HCT116 (cell line): ENCODE measurements around the gene EHF. TPM values are rescaled to one million over a fixed set of nuclear protein-coding genes. Genes with fewer than 3 reads are reported as not detected.

Experiments used
- ATAC-seq: fragments of 200-7000 bp; cut with Tn5 transposase; 2 replicates; pipeline ENCODE4 v1.9.1; 2020; ENCODE audit warnings: mild to moderate bottlenecking, moderate library complexity
- BruUV-seq: library from RNA; stranded (reverse); fragments of 400-500 nt; replicated peaks from 2 replicates; lab custom pipeline; 2021; lab: Mats Ljungman, UMichigan
- CTCF ChIA-PET: fragments of 300-600 bp; sonication (Branson Sonifier 250); formaldehyde crosslinking; loops from one replicate; lab custom pipeline; 2021; ENCODE audit warnings: antibody characterized with exemption; lab: Charles Lee
- POLR2A ChIA-PET: fragments of 300-600, 350-600 bp; sonication (Branson Sonifier 250); formaldehyde crosslinking; loops from one replicate; lab custom pipeline; 2021; ENCODE audit warnings: antibody characterized with exemption; lab: Charles Lee
- RAD21 ChIA-PET, 2 experiments: fragments of 300-600 bp; sonication (Branson Sonifier 250); formaldehyde crosslinking; loops; one replicate each; lab custom pipeline; 2023; ENCODE audit warnings: low total read pairs in 2 of 2; ENCODE audit not compliant: uncharacterized antibody in 2 of 2, unreplicated experiment in 2 of 2, low non-redundant PET in 1 of 2; lab: Charles Lee
- DNase-seq: peaks from one replicate; pipeline ENCODE4 v3.0.0-alpha.2; 2010; ENCODE audit warnings: low read depth, low spot score
- H2AFZ ChIP-seq: fragments of 200-600 bp; shearing (Covaris generic), sonication (generic); 2 replicates; pipeline ENCODE4 v1.6.1; 2017; ENCODE audit warnings: low read depth, mixed run types, mixed read lengths, antibody characterized with exemption, low read length; ENCODE audit not compliant: poor library complexity, severe bottlenecking
- H3K27ac ChIP-seq: 2 replicates; pipeline ENCODE4 v1.5.1; 2012; ENCODE audit warnings: low read depth, low read length
- H3K27me3 ChIP-seq: fragments of 200-600 bp; sonication (generic); 2 replicates; pipeline ENCODE4 v1.6.1; 2016; ENCODE audit warnings: mixed run types, low read length, mixed read lengths; ENCODE audit not compliant: insufficient read depth
- H3K36me3 ChIP-seq, 2 experiments: fragments of 200-500 bp in 1 of 2; fragments of 200-600 bp in 1 of 2; sonication (Bioruptor generic) in 1 of 2; sonication (generic) in 1 of 2; 2 replicates each; pipeline versions ENCODE4 v1.5.1 to v1.6.1; 2014 to 2016; ENCODE audit warnings: low read length in 2 of 2, inconsistent platforms in 1 of 2, mixed read lengths in 1 of 2, mixed run types in 1 of 2; ENCODE audit not compliant: insufficient read depth in 2 of 2, control insufficient read depth in 1 of 2
- H3K4me1 ChIP-seq, 2 experiments: fragments of 200-600 bp in 1 of 2; sonication (generic) in 1 of 2; 2 replicates each; pipeline versions ENCODE4 v1.5.1 to v1.6.1; 2012 to 2017; ENCODE audit warnings: low read length in 2 of 2, inconsistent platforms in 1 of 2, mild to moderate bottlenecking in 1 of 2, mixed read lengths in 1 of 2, mixed run types in 1 of 2, moderate library complexity in 1 of 2; ENCODE audit not compliant: insufficient read depth in 2 of 2, control insufficient read depth in 1 of 2
- H3K4me2 ChIP-seq: fragments of 200-600 bp; sonication (generic); 2 replicates; pipeline ENCODE4 v1.6.1; 2017; ENCODE audit warnings: mixed run types, low read length, mixed read lengths
- H3K4me3 ChIP-seq, 2 experiments: fragments of 200-600 bp in 1 of 2; sonication (generic) in 1 of 2; replicated peaks in 1 of 2; 2 replicates each; pipeline ENCODE4 v1.5.1; 2011 to 2016; ENCODE audit warnings: low read length in 2 of 2, control low read depth in 1 of 2, low read depth in 1 of 2, mild to moderate bottlenecking in 1 of 2, mixed read lengths in 1 of 2, mixed run types in 1 of 2
- H3K79me2 ChIP-seq: fragments of 200-600 bp; sonication (generic); 2 replicates; pipeline ENCODE4 v1.6.1; 2017; ENCODE audit warnings: mild to moderate bottlenecking, mixed run types, low read length, moderate library complexity, mixed read lengths; ENCODE audit not compliant: insufficient read depth
- H3K9ac ChIP-seq: fragments of 200-600 bp; sonication (generic); 2 replicates; pipeline ENCODE4 v1.6.1; 2016; ENCODE audit warnings: low read length, mixed read lengths
- H3K9me2 ChIP-seq: fragments of 200-600 bp; sonication (generic), shearing (Covaris generic); 2 replicates; pipeline ENCODE4 v1.6.1; 2017; ENCODE audit warnings: mixed run types, mild to moderate bottlenecking, moderate library complexity; ENCODE audit not compliant: insufficient read depth
- H3K9me3 ChIP-seq, 2 experiments: fragments of 200-500 bp in 1 of 2; fragments of 200-600 bp in 1 of 2; sonication (Bioruptor generic) in 1 of 2; sonication (generic) in 1 of 2; 2 replicates each; pipeline ENCODE4 v1.6.1; 2014 to 2017; ENCODE audit warnings: low read length in 2 of 2, mixed read lengths in 2 of 2, inconsistent platforms in 1 of 2, low read depth in 1 of 2, mild to moderate bottlenecking in 1 of 2, mixed run types in 1 of 2, moderate library complexity in 1 of 2; ENCODE audit not compliant: control insufficient read depth in 1 of 2, insufficient read depth in 1 of 2
- H4K20me1 ChIP-seq: fragments of 200-600 bp; sonication (generic), shearing (Covaris generic); 2 replicates; pipeline ENCODE4 v1.6.1; 2017; ENCODE audit warnings: mixed run types, mild to moderate bottlenecking, moderate library complexity; ENCODE audit not compliant: insufficient read depth
- CBX3 ChIP-seq: IDR thresholded peaks from 2 replicates; pipeline ENCODE4 v1.6.1; 2012; ENCODE audit warnings: low read depth
- EGR1 ChIP-seq: IDR thresholded peaks from 2 replicates; pipeline ENCODE4 v1.6.1; 2012; ENCODE audit warnings: low read depth
- ELF1 ChIP-seq: IDR thresholded peaks from 2 replicates; pipeline ENCODE4 v1.6.1; 2012; ENCODE audit warnings: low read depth, borderline replicate concordance
- EZH2 ChIP-seq: fragments of 200-600 bp; sonication (generic); IDR thresholded peaks from 2 replicates; pipeline ENCODE4 v1.6.1; 2017; ENCODE audit warnings: antibody characterized with exemption, mixed run types
- JUND ChIP-seq: IDR thresholded peaks from 2 replicates; pipeline ENCODE4 v1.6.1; 2012
- POLR2AphosphoS5 ChIP-seq: IDR thresholded peaks from 2 replicates; pipeline ENCODE4 v1.6.1; 2011; ENCODE audit warnings: mild to moderate bottlenecking, low read depth, low read length, moderate library complexity
- RAD21 ChIP-seq: IDR thresholded peaks from 2 replicates; pipeline ENCODE4 v1.6.1; 2012; ENCODE audit warnings: low read depth, mild to moderate bottlenecking
- SIN3A ChIP-seq: IDR thresholded peaks from 2 replicates; pipeline ENCODE4 v1.6.1; 2012; ENCODE audit warnings: low read depth
- SP1 ChIP-seq: IDR thresholded peaks from 2 replicates; pipeline ENCODE4 v1.6.1; 2012; ENCODE audit warnings: low read depth
- SRF ChIP-seq: IDR thresholded peaks from 2 replicates; pipeline ENCODE4 v1.6.1; 2012; ENCODE audit warnings: low read depth
- TCF7L2 ChIP-seq: IDR thresholded peaks from 2 replicates; pipeline ENCODE4 v1.7.0; 2011; ENCODE audit warnings: borderline replicate concordance, inconsistent platforms; ENCODE audit not compliant: insufficient read depth, insufficient read length; ENCODE audit errors: extremely low read depth
- YY1 ChIP-seq: IDR thresholded peaks from 2 replicates; pipeline ENCODE4 v1.6.1; 2011; ENCODE audit warnings: low read length, low read depth, moderate library complexity, mild to moderate bottlenecking; ENCODE audit not compliant: insufficient replicate concordance; ENCODE audit errors: extremely low read depth
- ZFX ChIP-seq: fragments of 450-650 bp; IDR thresholded peaks from 2 replicates; pipeline ENCODE4 v1.6.1; 2017
- intact Hi-C: fragments of 100-400 bp; cut with micrococcal nuclease; formaldehyde crosslinking; loops from 2 replicates; pipeline ENCODE4 v1.10.0; 2022
- total RNA-seq: library from RNA; stranded (reverse); gene quantifications from one replicate; pipeline ENCODE4 v1.2.1, GENCODE V29; 2021; ENCODE audit not compliant: unreplicated experiment
- TF ChIP-seq, protein P1 (sequence below): IDR thresholded peaks from 2 replicates; pipeline ENCODE4 v1.6.1; 2012
- TF ChIP-seq, protein P2 (sequence below), 3 experiments: fragments of 200-600 bp in 1 of 3; sonication (generic) in 1 of 3; IDR thresholded peaks in 2 of 3; conservative IDR thresholded peaks in 1 of 3; 2 replicates each; pipeline ENCODE4 v1.5.1; 2012 to 2017; ENCODE audit warnings: low read depth in 2 of 3, low read length in 2 of 3, antibody characterized with exemption in 1 of 3, borderline replicate concordance in 1 of 3, control low read depth in 1 of 3, mild to moderate bottlenecking in 1 of 3, mixed read lengths in 1 of 3, mixed run types in 1 of 3, moderate library complexity in 1 of 3; ENCODE audit not compliant: insufficient read depth in 1 of 3

EHF gene
- total RNA-seq, 1 experiment from 2014 or later: 51.5 TPM

DNA sequence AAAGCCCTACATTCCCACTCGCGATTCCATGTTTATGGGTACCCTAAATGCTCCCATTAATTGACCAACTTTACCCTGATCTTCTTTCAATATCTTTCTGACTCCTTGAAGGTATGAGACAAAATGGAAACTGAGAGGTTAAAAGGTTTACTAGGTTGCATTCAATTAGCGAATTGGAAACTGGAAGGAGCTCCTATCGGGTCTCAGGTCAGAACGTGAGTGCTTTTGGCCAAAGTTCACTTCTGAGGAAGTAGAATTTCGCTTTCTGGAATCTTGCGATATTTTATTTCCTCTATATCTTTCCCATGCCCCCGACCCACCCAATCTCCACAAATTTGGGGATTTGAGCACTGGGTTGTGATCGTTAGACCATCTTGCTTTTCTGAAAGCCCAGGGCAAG lies 2.6 kb downstream of the EHF start:
- Histone ChIP-seq H3K9ac (peak overlapping the region; percentile 68), H2AFZ (peak overlapping the region; percentile 47), H3K9me3 (no peaks in the 10 kb centered on the region), H4K20me1 (no peaks in the 10 kb centered on the region), H3K9me2 (no peaks in the 10 kb centered on the region), H3K4me1 (peaks cover 4 to 83% of the 10 kb centered on the region in 2 experiments; a peak in 3 of 4 replicates), H3K27ac (peak overlapping the region; percentile 26; the same call in 1 of the 2 replicates), H3K27me3 (no peaks in the 10 kb centered on the region), H3K79me2 (peaks cover 41% of the 10 kb centered on the region), H3K4me2 (peak overlapping the region; percentile 68), H3K4me3 (peak overlapping the region in 1 of 2 experiments; percentile 57; a peak in 1 of 4 replicates), H3K36me3 (no peaks in the 10 kb centered on the region)
- TF ChIP-seq SIN3A: no peak
- TF ChIP-seq YY1: no peak
- no peak for TF ChIP-seq EZH2
- no peak for TF ChIP-seq POLR2AphosphoS5
- no peak for TF ChIP-seq ELF1
- no peak for TF ChIP-seq TCF7L2
- TF ChIP-seq JUND: no peak
- intact Hi-C loops: no loop called here
- BruUV-seq: no TSS peak
- CTCF ChIA-PET: no interaction called here
- no peak for ATAC-seq
- POLR2A ChIA-PET: interaction anchor here (1.0 to 1.3 kb wide), 3 partner anchors 11 to 217 kb away, joined by 3 to 4 read pairs (median 3); no protein-coding TSS in a partner anchor
- no peak for DNase-seq
- RAD21 ChIA-PET: no interaction called here

DNA sequence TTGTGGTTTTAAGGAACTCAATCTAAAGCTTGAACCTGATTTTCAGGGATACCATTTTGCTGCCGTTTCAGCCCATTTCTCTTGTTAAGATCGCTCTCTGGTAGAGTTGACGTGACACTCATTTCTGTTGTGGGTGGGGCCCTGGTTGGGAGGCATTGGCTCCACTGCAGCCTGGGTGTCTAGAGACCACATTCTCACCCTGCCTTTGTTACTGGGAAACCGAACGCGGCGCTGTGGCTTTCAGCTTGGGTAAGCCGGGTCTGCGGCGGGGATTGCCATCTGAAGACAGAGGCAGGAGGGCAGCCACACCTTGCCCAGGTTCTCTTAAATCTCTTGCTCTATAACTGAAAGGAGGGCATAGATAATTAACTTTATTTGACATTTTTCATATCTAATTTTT lies 3.2 kb downstream of the EHF start:
- Histone ChIP-seq H3K4me2 (peak overlapping the region; percentile 68), H3K27ac (peak overlapping the region; percentile 39), H3K27me3 (no peaks in the 10 kb centered on the region), H3K9me3 (no peaks in the 10 kb centered on the region), H3K9me2 (no peaks in the 10 kb centered on the region), H3K4me3 (peak overlapping the region; percentile 51 to 57), H3K9ac (peak overlapping the region; percentile 68), H3K79me2 (peaks cover 47% of the 10 kb centered on the region), H3K36me3 (no peaks in the 10 kb centered on the region), H2AFZ (peak overlapping the region; percentile 47), H4K20me1 (no peaks in the 10 kb centered on the region), H3K4me1 (peaks cover 4 to 89% of the 10 kb centered on the region in 2 experiments; a peak in 3 of 4 replicates)
- POLR2A ChIA-PET: interaction anchor here (1.0 to 1.7 kb wide), 5 partner anchors 10 to 216 kb away, joined by 3 to 6 read pairs (median 4); no protein-coding TSS in a partner anchor
- no TSS peak for BruUV-seq
- RAD21 ChIA-PET: no interaction called here
- peak; percentile 81 for ATAC-seq
- intact Hi-C loops: no loop called here
- CTCF ChIA-PET: interaction anchor here (1.2 kb wide), 1 partner anchor 22 kb away, joined by 3 read pairs; no protein-coding TSS in a partner anchor
- TF ChIP-seq SRF (no peak), RAD21 (peak; percentile 20; the same call in 1 of the 2 replicates), CBX3 (peak; percentile 54), EGR1 (no peak), SP1 (0 out of 2 replicates have a peak, but pooled peaks have one; percentile 21), POLR2AphosphoS5 (peak; percentile 58), ZFX (no peak)
- TF ChIP-seq, protein P1, sequence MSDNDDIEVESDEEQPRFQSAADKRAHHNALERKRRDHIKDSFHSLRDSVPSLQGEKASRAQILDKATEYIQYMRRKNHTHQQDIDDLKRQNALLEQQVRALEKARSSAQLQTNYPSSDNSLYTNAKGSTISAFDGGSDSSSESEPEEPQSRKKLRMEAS: peak; percentile 58
- TF ChIP-seq, protein P2, sequence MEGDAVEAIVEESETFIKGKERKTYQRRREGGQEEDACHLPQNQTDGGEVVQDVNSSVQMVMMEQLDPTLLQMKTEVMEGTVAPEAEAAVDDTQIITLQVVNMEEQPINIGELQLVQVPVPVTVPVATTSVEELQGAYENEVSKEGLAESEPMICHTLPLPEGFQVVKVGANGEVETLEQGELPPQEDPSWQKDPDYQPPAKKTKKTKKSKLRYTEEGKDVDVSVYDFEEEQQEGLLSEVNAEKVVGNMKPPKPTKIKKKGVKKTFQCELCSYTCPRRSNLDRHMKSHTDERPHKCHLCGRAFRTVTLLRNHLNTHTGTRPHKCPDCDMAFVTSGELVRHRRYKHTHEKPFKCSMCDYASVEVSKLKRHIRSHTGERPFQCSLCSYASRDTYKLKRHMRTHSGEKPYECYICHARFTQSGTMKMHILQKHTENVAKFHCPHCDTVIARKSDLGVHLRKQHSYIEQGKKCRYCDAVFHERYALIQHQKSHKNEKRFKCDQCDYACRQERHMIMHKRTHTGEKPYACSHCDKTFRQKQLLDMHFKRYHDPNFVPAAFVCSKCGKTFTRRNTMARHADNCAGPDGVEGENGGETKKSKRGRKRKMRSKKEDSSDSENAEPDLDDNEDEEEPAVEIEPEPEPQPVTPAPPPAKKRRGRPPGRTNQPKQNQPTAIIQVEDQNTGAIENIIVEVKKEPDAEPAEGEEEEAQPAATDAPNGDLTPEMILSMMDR (IDR thresholded peaks at IDR 0.05 in 2 of 3, conservative IDR thresholded peaks at IDR 0.05 in 1 of 3; ENCODE audit: borderline replicate concordance in 1 of 3, insufficient read depth in 1 of 3, low read depth in 2 of 3, low read length in 2 of 3): no peak
- DNase-seq: no peak
